ENCODE data around the gene SEMA4B.
A peak's percentile ranks its signal among the peaks of the same experiment; 100 is the strongest.

Gene SEMA4B

DNA sequence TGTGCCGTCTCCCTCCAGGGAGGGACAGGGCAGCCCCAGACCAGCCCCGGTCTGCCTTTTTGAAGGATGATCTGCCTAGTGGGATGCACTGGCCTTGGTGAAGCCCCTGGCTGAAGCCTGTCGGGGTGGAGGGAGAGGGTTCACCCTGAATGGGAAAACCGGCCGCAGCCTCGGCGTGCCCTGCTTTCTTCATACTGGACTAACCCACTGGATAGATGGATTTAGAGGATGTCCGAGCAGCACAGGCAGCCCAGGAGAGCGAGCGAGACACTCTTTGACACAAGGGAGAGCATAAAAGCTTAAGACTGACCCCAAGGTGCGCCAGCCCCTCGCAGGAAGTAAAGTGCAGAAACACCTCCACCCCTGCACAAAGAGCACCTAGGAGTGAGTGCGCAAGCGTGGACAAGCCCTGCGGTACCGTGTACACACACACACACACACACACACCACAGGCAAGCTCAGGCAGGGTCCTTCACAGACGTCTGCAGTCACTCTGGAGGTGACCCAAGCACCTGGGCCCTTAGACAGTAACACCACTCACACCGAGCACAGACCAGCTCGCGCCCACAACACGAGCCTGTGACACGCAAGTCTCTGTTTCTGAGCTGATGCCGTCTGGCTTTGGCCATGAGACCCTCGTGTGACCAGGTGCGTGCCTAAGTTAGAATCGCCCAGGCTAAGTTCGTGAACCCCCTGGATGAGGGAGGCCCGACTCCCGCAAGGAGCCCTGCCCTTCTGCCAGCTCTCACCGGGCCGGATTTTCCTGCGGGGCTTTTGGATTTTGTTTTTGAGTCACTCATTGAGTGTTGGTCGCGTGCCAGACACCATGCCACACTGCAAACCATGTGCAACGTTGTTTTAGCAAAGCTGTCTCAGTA is 11.3 kb downstream of the SEMA4B start:
- Histone ChIP-seq H3K27me3 (ENCODE audit: insufficient read depth, low read length, poor library complexity) (no peaks in the 10 kb centered on the region), H3K79me1 (ENCODE audit: low read length) (peaks cover 1% of the 10 kb centered on the region), H4K8ac (ENCODE audit: low read depth, low read length) (no peak overlapping the region), H3K23ac (ENCODE audit: low read length) (no peak overlapping the region), H2BK5ac (ENCODE audit: low read length) (no peak overlapping the region), H3K4me2 (ENCODE audit: low read length) (no peak overlapping the region), H3K4me3 (ENCODE audit: low read length) (no peak overlapping the region), H3K4ac (ENCODE audit: low read depth, low read length) (no peak overlapping the region), H2BK120ac (ENCODE audit: low read depth, low read length) (no peak overlapping the region), H3K27ac (ENCODE audit: low read depth, low read length) (no peak overlapping the region), H3K9ac (ENCODE audit: low read length) (no peak overlapping the region), H2AK5ac (ENCODE audit: low read length) (no peak overlapping the region), H3K79me2 (ENCODE audit: control insufficient read depth, insufficient read depth, low read length) (no peaks in the 10 kb centered on the region), H4K5ac (ENCODE audit: low read length) (no peak overlapping the region), H3K18ac (ENCODE audit: low read length) (no peak overlapping the region), H3K36me3 (ENCODE audit: control insufficient read depth, insufficient read depth, low read length) (no peaks in the 10 kb centered on the region), H3K4me1 (ENCODE audit: control insufficient read depth, low read depth, low read length) (no peaks in the 10 kb centered on the region), H2BK15ac (replicated peaks; ENCODE audit: low read depth) (no peak overlapping the region), H3K56ac (ENCODE audit: low read length) (no peak overlapping the region)
- no peak for DNase-seq
- no CpG with 5 or more reads among the region's 35 CpGs for WGBS (ENCODE audit: extremely low coverage, insufficient coverage, low lambda C conversion rate)

DNA sequence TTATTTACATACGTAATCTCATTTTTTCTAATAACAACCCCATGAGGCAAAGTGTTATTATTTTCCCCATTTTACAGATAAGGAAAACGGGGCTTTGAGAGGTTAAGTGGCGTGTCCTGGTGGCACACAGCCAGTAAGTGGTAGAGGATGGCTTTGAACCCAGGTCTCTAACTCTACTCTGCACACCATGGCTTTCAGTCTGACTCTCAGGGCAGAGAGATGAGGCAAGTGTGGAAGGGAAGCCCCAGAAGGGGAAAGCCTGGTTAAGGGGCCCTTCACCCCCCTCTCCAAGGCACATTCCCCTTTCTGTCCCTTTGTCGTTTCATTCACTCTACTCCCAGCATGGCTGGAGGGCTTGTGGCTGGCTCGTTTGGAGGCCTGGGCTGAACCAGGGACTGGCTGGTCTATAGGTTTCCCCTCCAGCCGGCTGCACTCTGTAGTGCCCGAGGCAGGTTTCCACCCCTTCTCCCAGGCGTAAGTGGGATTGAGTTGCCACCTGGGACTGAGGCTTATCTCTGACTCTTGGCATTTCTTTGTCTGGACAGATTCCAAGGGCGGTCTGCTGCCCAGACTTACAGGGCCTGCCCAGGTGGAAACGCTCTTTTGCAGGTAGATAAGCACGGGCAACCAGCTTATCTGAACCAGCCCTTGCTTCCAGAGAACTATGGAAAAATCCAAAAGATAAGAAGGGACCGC is 12.1 kb downstream of the SEMA4B start:
- Histone ChIP-seq H3K4ac (ENCODE audit: low read depth, low read length) (no peak overlapping the region), H2BK120ac (ENCODE audit: low read depth, low read length) (no peak overlapping the region), H4K5ac (ENCODE audit: low read length) (no peak overlapping the region), H3K9ac (ENCODE audit: low read length) (no peak overlapping the region), H2BK5ac (ENCODE audit: low read length) (no peak overlapping the region), H2BK15ac (replicated peaks; ENCODE audit: low read depth) (no peak overlapping the region), H3K36me3 (ENCODE audit: control insufficient read depth, insufficient read depth, low read length) (no peaks in the 10 kb centered on the region), H3K79me2 (ENCODE audit: control insufficient read depth, insufficient read depth, low read length) (no peaks in the 10 kb centered on the region), H4K8ac (ENCODE audit: low read depth, low read length) (no peak overlapping the region), H3K56ac (ENCODE audit: low read length) (no peak overlapping the region), H3K79me1 (ENCODE audit: low read length) (peaks cover 1% of the 10 kb centered on the region), H3K4me1 (ENCODE audit: control insufficient read depth, low read depth, low read length) (no peaks in the 10 kb centered on the region), H3K4me2 (ENCODE audit: low read length) (no peak overlapping the region), H3K27me3 (ENCODE audit: insufficient read depth, low read length, poor library complexity) (no peaks in the 10 kb centered on the region), H3K18ac (ENCODE audit: low read length) (no peak overlapping the region), H3K27ac (ENCODE audit: low read depth, low read length) (no peak overlapping the region), H3K4me3 (ENCODE audit: low read length) (no peak overlapping the region), H2AK5ac (ENCODE audit: low read length) (no peak overlapping the region), H3K23ac (ENCODE audit: low read length) (no peak overlapping the region)
- WGBS (ENCODE audit: extremely low coverage, insufficient coverage, low lambda C conversion rate) = no CpG with 5 or more reads among the region's 12 CpGs
- DNase-seq = peak; percentile 18

DNA sequence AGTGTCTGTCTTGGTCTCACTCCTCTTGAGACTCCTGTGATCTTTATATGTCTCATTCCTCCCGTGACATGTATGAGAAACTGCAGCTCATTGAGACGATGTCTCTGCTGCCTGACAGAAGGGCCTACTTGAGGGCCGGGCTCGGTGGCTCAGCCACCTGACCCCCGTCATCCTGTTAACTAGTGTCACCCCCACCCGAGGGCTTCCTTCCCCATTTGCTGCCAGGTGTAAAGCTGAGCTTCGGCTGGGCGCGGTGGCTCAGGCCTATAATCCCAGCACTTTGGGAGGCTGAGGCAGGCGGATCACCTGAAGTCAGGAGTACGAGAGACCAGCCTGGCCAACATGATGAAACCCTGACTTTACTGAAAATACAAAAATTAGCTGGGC is 12.7 kb downstream of the SEMA4B start:
- Histone ChIP-seq H3K27ac (ENCODE audit: low read depth, low read length) (no peak overlapping the region), H2BK15ac (replicated peaks; ENCODE audit: low read depth) (no peak overlapping the region), H4K8ac (ENCODE audit: low read depth, low read length) (no peak overlapping the region), H3K4me1 (ENCODE audit: control insufficient read depth, low read depth, low read length) (no peaks in the 10 kb centered on the region), H3K23ac (ENCODE audit: low read length) (no peak overlapping the region), H3K4me2 (ENCODE audit: low read length) (no peak overlapping the region), H4K5ac (ENCODE audit: low read length) (no peak overlapping the region), H2BK5ac (ENCODE audit: low read length) (no peak overlapping the region), H3K27me3 (ENCODE audit: insufficient read depth, low read length, poor library complexity) (no peaks in the 10 kb centered on the region), H3K79me1 (ENCODE audit: low read length) (peaks cover 1% of the 10 kb centered on the region), H2AK5ac (ENCODE audit: low read length) (no peak overlapping the region), H2BK120ac (ENCODE audit: low read depth, low read length) (no peak overlapping the region), H3K18ac (ENCODE audit: low read length) (no peak overlapping the region), H3K4me3 (ENCODE audit: low read length) (no peak overlapping the region), H3K79me2 (ENCODE audit: control insufficient read depth, insufficient read depth, low read length) (no peaks in the 10 kb centered on the region), H3K56ac (ENCODE audit: low read length) (no peak overlapping the region), H3K36me3 (ENCODE audit: control insufficient read depth, insufficient read depth, low read length) (no peaks in the 10 kb centered on the region), H3K4ac (ENCODE audit: low read depth, low read length) (no peak overlapping the region), H3K9ac (ENCODE audit: low read length) (no peak overlapping the region)
- no CpG with 5 or more reads among the region's 11 CpGs for WGBS (ENCODE audit: extremely low coverage, insufficient coverage, low lambda C conversion rate)
- no peak for DNase-seq

DNA sequence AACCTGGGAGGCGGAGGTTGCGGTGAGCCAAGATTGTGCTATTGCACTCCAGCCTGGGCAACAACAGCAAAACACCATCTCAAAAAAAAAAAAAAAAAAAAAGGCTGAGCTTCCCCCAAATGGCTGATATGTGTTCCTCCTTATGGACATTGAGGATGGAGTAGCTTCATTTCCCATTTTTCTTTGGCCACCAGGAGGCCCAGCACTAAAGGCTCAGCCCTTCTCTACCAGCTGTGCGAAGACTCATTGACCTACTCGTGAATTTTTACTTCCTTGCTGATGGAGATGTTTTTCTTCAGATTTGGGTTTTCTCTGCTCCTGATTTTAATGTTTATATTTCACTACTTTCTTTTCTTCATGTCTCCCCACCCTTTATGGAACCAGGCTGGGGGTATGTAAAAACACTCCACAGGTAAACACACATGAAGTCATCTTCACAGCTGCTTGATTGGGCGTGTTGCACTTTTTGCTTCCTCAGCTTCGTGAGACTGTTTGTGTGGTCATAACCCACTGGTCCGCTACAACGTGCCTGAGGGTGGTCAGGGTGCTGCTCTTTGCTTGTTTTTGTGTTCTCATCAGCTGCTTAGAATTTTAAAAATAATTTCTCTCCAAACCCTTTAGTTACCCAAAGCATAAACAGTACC is 13.5 kb downstream of the SEMA4B start:
- no peak overlapping the region for H3K18ac ChIP-seq (ENCODE audit: low read length)

DNA sequence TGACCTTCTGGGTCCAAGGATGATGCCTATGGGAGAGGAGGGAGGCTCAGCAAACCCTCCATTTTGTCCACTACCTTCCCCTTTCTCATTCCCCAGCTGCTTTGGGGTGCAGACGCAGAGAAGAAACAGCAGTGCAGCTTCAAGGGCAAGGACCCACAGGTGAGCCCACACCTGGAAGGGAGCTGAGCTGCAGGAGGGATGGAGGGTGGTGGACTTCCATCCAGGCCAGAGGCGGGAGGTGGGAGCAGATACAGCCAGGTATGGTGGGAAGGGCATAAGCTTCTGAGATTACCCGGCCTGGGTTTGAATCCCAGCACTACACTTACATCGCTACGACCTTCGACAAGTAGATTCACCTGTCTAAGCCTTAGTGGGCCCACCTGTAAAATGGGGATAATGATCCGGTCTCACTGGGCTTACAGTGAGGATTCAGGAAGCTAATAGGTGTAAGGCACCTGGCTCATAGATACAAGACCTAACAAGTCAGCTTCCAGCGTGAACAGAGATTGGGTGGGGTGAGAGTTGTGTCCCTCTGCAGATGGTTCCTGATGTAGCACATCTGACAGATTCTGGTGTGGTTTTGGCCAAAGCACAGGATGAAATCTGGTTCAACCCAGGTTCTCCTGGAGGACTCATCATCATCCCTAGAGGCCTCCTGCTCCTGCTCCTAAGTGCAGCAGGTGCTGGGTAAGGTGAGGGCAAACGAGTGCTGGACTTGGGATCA is 16.7 kb downstream of the SEMA4B start:
- Histone ChIP-seq H3K9ac (ENCODE audit: low read length) (no peak overlapping the region), H3K23ac (ENCODE audit: low read length) (no peak overlapping the region), H3K27ac (ENCODE audit: low read depth, low read length) (no peak overlapping the region), H2BK15ac (replicated peaks; ENCODE audit: low read depth) (no peak overlapping the region), H2AK5ac (ENCODE audit: low read length) (no peak overlapping the region), H3K79me1 (ENCODE audit: low read length) (peaks cover 1% of the 10 kb centered on the region), H4K8ac (ENCODE audit: low read depth, low read length) (no peak overlapping the region), H3K4ac (ENCODE audit: low read depth, low read length) (no peak overlapping the region), H3K4me1 (ENCODE audit: control insufficient read depth, low read depth, low read length) (no peaks in the 10 kb centered on the region), H2BK5ac (ENCODE audit: low read length) (no peak overlapping the region), H3K27me3 (ENCODE audit: insufficient read depth, low read length, poor library complexity) (no peaks in the 10 kb centered on the region), H2BK120ac (ENCODE audit: low read depth, low read length) (no peak overlapping the region), H3K36me3 (ENCODE audit: control insufficient read depth, insufficient read depth, low read length) (no peaks in the 10 kb centered on the region), H3K18ac (ENCODE audit: low read length) (no peak overlapping the region), H3K56ac (ENCODE audit: low read length) (no peak overlapping the region), H3K79me2 (ENCODE audit: control insufficient read depth, insufficient read depth, low read length) (no peaks in the 10 kb centered on the region), H3K4me2 (ENCODE audit: low read length) (no peak overlapping the region), H4K5ac (ENCODE audit: low read length) (no peak overlapping the region), H3K4me3 (ENCODE audit: low read length) (no peak overlapping the region)
- WGBS (ENCODE audit: extremely low coverage, insufficient coverage, low lambda C conversion rate) = no CpG with 5 or more reads among the region's 9 CpGs
- no peak for DNase-seq

More for the DNA sequence above, 13.5 kb downstream of the SEMA4B start:
- no peak overlapping the region for H2BK120ac ChIP-seq (ENCODE audit: low read depth, low read length)
- H3K27ac ChIP-seq (ENCODE audit: low read depth, low read length) = no peak overlapping the region
- peak; percentile 42 for DNase-seq
- no peaks in the 10 kb centered on the region for H3K79me2 ChIP-seq (ENCODE audit: control insufficient read depth, insufficient read depth, low read length)
- H3K4ac ChIP-seq (ENCODE audit: low read depth, low read length) = no peak overlapping the region
- no peak overlapping the region for H3K4me3 ChIP-seq (ENCODE audit: low read length)
- no peaks in the 10 kb centered on the region for H3K36me3 ChIP-seq (ENCODE audit: control insufficient read depth, insufficient read depth, low read length)
- peaks cover 1% of the 10 kb centered on the region for H3K79me1 ChIP-seq (ENCODE audit: low read length)
- no peaks in the 10 kb centered on the region for H3K4me1 ChIP-seq (ENCODE audit: control insufficient read depth, low read depth, low read length)
- WGBS (ENCODE audit: extremely low coverage, insufficient coverage, low lambda C conversion rate) = no CpG with 5 or more reads among the region's 8 CpGs
- H4K5ac ChIP-seq (ENCODE audit: low read length) = no peak overlapping the region
- no peak overlapping the region for H3K56ac ChIP-seq (ENCODE audit: low read length)
- H2BK5ac ChIP-seq (ENCODE audit: low read length) = no peak overlapping the region
- H2BK15ac ChIP-seq (replicated peaks; ENCODE audit: low read depth) = no peak overlapping the region
- no peak overlapping the region for H3K4me2 ChIP-seq (ENCODE audit: low read length)
- no peak overlapping the region for H3K23ac ChIP-seq (ENCODE audit: low read length)
- no peak overlapping the region for H2AK5ac ChIP-seq (ENCODE audit: low read length)
- H3K9ac ChIP-seq (ENCODE audit: low read length) = no peak overlapping the region
- no peak overlapping the region for H4K8ac ChIP-seq (ENCODE audit: low read depth, low read length)
- H3K27me3 ChIP-seq (ENCODE audit: insufficient read depth, low read length, poor library complexity) = no peaks in the 10 kb centered on the region
